HG03432 (cell line): Measurements from ENCODE around the gene PKNOX1.
"Not testable (repeated sequence)": the region's sequence is repeated elsewhere in the genome, so short reads cannot be mapped to it uniquely, and the experiment has no call there.

Experiments used
- ATAC-seq: cut with Tn5 transposase; IDR thresholded peaks from one replicate; pipeline ENCODE4 v1.9.1; 2021; ENCODE audit warnings: mild to moderate bottlenecking, moderate library complexity; ENCODE audit not compliant: unreplicated experiment

PKNOX1 gene

GRCh38 chr21:43045165-43045875 lies 71.0 kb downstream of the PKNOX1 start:
- not testable (repeated sequence) for ATAC-seq

GRCh38 chr21:43045876-43046821 lies 71.8 kb downstream of the PKNOX1 start:
- not testable (repeated sequence) for ATAC-seq

GRCh38 chr21:43053112-43053511 lies 78.8 kb downstream of the PKNOX1 start:
- not testable (repeated sequence) for ATAC-seq

- ATAC-seq, result not testable (repeated sequence)
Measured at GRCh38 chr21:43062955-43063664, 88.7 kb downstream of the PKNOX1 start.

GRCh38 chr21:43064265-43064917 lies 90.0 kb downstream of the PKNOX1 start:
- ATAC-seq, result not testable (repeated sequence)

GRCh38 chr21:43065991-43066390 lies 91.6 kb downstream of the PKNOX1 start:
- not testable (repeated sequence) for ATAC-seq

- ATAC-seq, result not testable (repeated sequence)
Measured at GRCh38 chr21:43066690-43067089, 92.3 kb downstream of the PKNOX1 start.

GRCh38 chr21:43068065-43068464 lies 93.7 kb downstream of the PKNOX1 start:
- ATAC-seq, result not testable (repeated sequence)

GRCh38 chr21:43069682-43070081 lies 95.3 kb downstream of the PKNOX1 start:
- ATAC-seq, result not testable (repeated sequence)

- ATAC-seq, result not testable (repeated sequence)
Measured at GRCh38 chr21:43072742-43073141, 98.4 kb downstream of the PKNOX1 start.

- ATAC-seq, result not testable (repeated sequence)
Measured at GRCh38 chr21:43074401-43075169, 100.2 kb downstream of the PKNOX1 start.

GRCh38 chr21:43075170-43076022 lies 101.0 kb downstream of the PKNOX1 start, which contains the start of gene CBS:
CBS (minus strand) TSS chr21:43075835; CDS start chr21:43072193, 3,642 bp downstream.
- ATAC-seq, result not testable (repeated sequence)

GRCh38 chr21:43076023-43076637 lies 101.8 kb downstream of the PKNOX1 start:
- ATAC-seq, result not testable (repeated sequence)

GRCh38 chr21:43076643-43077042 lies 102.3 kb downstream of the PKNOX1 start:
- ATAC-seq, result not testable (repeated sequence)

- not testable (repeated sequence) for ATAC-seq
Measured at GRCh38 chr21:43082587-43083300, 108.4 kb downstream of the PKNOX1 start.
